Activated CD4-positive, alpha-beta T cell treated with anti-CD3 and anti-CD28 coated beads for 36 hours (primary cell): Measurements from ENCODE around the gene DPYD. TPM values are rescaled to one million over a fixed set of nuclear protein-coding genes. Genes with fewer than 3 reads are reported as not detected.

Experiments used
- ATAC-seq: fragments of 200-7000 bp; cut with Tn5 transposase; one replicate; pipeline ENCODE4 v1.10.0; 2021; ENCODE audit warnings: mild to moderate bottlenecking, moderate library complexity
- CTCF ChIA-PET: fragments of 350-600 bp; sonication (Branson Sonifier 250); formaldehyde crosslinking; loops from one replicate; lab custom pipeline; 2021; ENCODE audit warnings: antibody characterized with exemption; lab: Charles Lee
- POLR2A ChIA-PET: fragments of 350-600 bp; sonication (Branson Sonifier 250); formaldehyde crosslinking; loops from one replicate; lab custom pipeline; 2021; ENCODE audit warnings: antibody characterized with exemption, inconsistent platforms; lab: Charles Lee
- DNase-seq: peaks from one replicate; pipeline ENCODE4 v3.0.0-alpha.2; 2020
- H3K27ac Mint-ChIP-seq: one replicate; pipeline ENCODE4 v1.8.0; 2021; ENCODE audit warnings: mixed read lengths
- H3K27me3 Mint-ChIP-seq: one replicate; pipeline ENCODE4 v1.8.0; 2021; ENCODE audit warnings: mixed read lengths
- H3K36me3 Mint-ChIP-seq: one replicate; pipeline ENCODE4 v1.8.0; 2021; ENCODE audit warnings: low read depth, mixed read lengths
- H3K4me1 Mint-ChIP-seq: one replicate; pipeline ENCODE4 v1.8.0; 2021; ENCODE audit warnings: mixed read lengths
- H3K4me3 Mint-ChIP-seq: one replicate; pipeline ENCODE4 v1.8.0; 2021; ENCODE audit warnings: mild to moderate bottlenecking, moderate library complexity, mixed read lengths
- H3K9me3 Mint-ChIP-seq: one replicate; pipeline ENCODE4 v1.8.0; 2021; ENCODE audit warnings: low read depth, mixed read lengths
- intact Hi-C, 2 experiments: fragments of 100-400 bp; cut with DNase I in 1 of 2; cut with micrococcal nuclease in 1 of 2; formaldehyde crosslinking; loops; one replicate each; pipeline versions ENCODE4 v1.14.2 to v1.15.1; 2022 to 2024; cut with DNase I, micrococcal nuclease
- total RNA-seq, 2 experiments: library from RNA; stranded (reverse); gene quantifications; one replicate each; pipeline ENCODE4 v1.2.3, GENCODE V29; 2021

DPYD gene
- total RNA-seq, 2 experiments from 2014 or later = 6.8 to 7.1 TPM

- ChIA-PET CTCF (interaction anchor here (1.7 kb wide), 1 partner anchor 9 kb away, joined by 4 read pairs; no protein-coding TSS in a partner anchor), POLR2A (no interaction called here)
- DNase-seq (no peak), ATAC-seq (no peak)
- Mint-ChIP-seq H3K36me3 (peaks cover 2% of the 10 kb centered on the region), H3K27me3 (no peaks in the 10 kb centered on the region), H3K9me3 (no peaks in the 10 kb centered on the region), H3K27ac (no peak overlapping the region), H3K4me3 (no peak overlapping the region), H3K4me1 (no peaks in the 10 kb centered on the region)
- intact Hi-C loops = no loop called here
These were observed 432.3 kb downstream of the DPYD start for GRCh38 chr1:97488530-97488929.

GRCh38 chr1:97482022-97482421 is 438.8 kb downstream of the DPYD start:
- H3K9me3 Mint-ChIP-seq = peaks cover 2% of the 10 kb centered on the region
- H3K36me3 Mint-ChIP-seq = peaks cover 15% of the 10 kb centered on the region
- no peak overlapping the region for H3K27ac Mint-ChIP-seq
- no peaks in the 10 kb centered on the region for H3K4me1 Mint-ChIP-seq
- intact Hi-C loops = no loop called here
- DNase-seq (no peak), ATAC-seq (no peak)
- CTCF ChIA-PET = no interaction called here
- H3K4me3 Mint-ChIP-seq = no peak overlapping the region
- H3K27me3 Mint-ChIP-seq = no peaks in the 10 kb centered on the region
- POLR2A ChIA-PET = no interaction called here

GRCh38 chr1:97467445-97467844 is 453.4 kb downstream of the DPYD start:
- ChIA-PET POLR2A (no interaction called here), CTCF (no interaction called here)
- peaks cover 40% of the 10 kb centered on the region for H3K36me3 Mint-ChIP-seq
- peaks cover 7% of the 10 kb centered on the region for H3K9me3 Mint-ChIP-seq
- no peak for DNase-seq
- intact Hi-C loops = no loop called here
- H3K27me3 Mint-ChIP-seq = no peaks in the 10 kb centered on the region
- no peak overlapping the region for H3K4me3 Mint-ChIP-seq
- ATAC-seq = no peak
- H3K27ac Mint-ChIP-seq = no peak overlapping the region
- no peaks in the 10 kb centered on the region for H3K4me1 Mint-ChIP-seq

- peaks cover 7% of the 10 kb centered on the region for H3K9me3 Mint-ChIP-seq
- ChIA-PET POLR2A (no interaction called here), CTCF (no interaction called here)
- DNase-seq = no peak
- H3K27me3 Mint-ChIP-seq = no peaks in the 10 kb centered on the region
- H3K36me3 Mint-ChIP-seq = peaks cover 45% of the 10 kb centered on the region
- intact Hi-C loops = no loop called here
- no peaks in the 10 kb centered on the region for H3K4me1 Mint-ChIP-seq
- no peak overlapping the region for H3K4me3 Mint-ChIP-seq
- ATAC-seq = no peak
- H3K27ac Mint-ChIP-seq = no peak overlapping the region
These were observed 456.5 kb downstream of the DPYD start for GRCh38 chr1:97464305-97464704.

- Mint-ChIP-seq H3K27ac (no peak overlapping the region), H3K4me1 (no peaks in the 10 kb centered on the region), H3K4me3 (no peak overlapping the region), H3K36me3 (peaks cover 38% of the 10 kb centered on the region), H3K27me3 (no peaks in the 10 kb centered on the region), H3K9me3 (peaks cover 3% of the 10 kb centered on the region)
- POLR2A ChIA-PET = no interaction called here
- DNase-seq (no peak), ATAC-seq (no peak)
- CTCF ChIA-PET = interaction anchor here (0.6 to 1.4 kb wide), 2 partner anchors 12 to 234 kb away, joined by 3 read pairs; no protein-coding TSS in a partner anchor
- intact Hi-C loops = no loop called here
These were observed 459.1 kb downstream of the DPYD start for GRCh38 chr1:97461782-97462181.

- Mint-ChIP-seq H3K36me3 (peaks cover 13% of the 10 kb centered on the region), H3K4me3 (no peak overlapping the region), H3K27me3 (no peaks in the 10 kb centered on the region), H3K9me3 (no peaks in the 10 kb centered on the region), H3K4me1 (no peaks in the 10 kb centered on the region), H3K27ac (no peak overlapping the region)
- ATAC-seq = no peak
- intact Hi-C loops = no loop called here
- no peak for DNase-seq
- POLR2A ChIA-PET = no interaction called here
- CTCF ChIA-PET = interaction anchor here (0.6 kb wide), 1 partner anchor 289 kb away, joined by 5 read pairs; no protein-coding TSS in a partner anchor
These were observed 463.3 kb downstream of the DPYD start for GRCh38 chr1:97457446-97458089.

GRCh38 chr1:97451944-97452343 is 468.9 kb downstream of the DPYD start:
- DNase-seq = no peak
- ChIA-PET POLR2A (no interaction called here), CTCF (no interaction called here)
- ATAC-seq = no peak
- H3K36me3 Mint-ChIP-seq = peaks cover 8% of the 10 kb centered on the region
- no peak overlapping the region for H3K27ac Mint-ChIP-seq
- no peak overlapping the region for H3K4me3 Mint-ChIP-seq
- H3K4me1 Mint-ChIP-seq = no peaks in the 10 kb centered on the region
- intact Hi-C loops = no loop called here
- H3K27me3 Mint-ChIP-seq = no peaks in the 10 kb centered on the region
- H3K9me3 Mint-ChIP-seq = no peaks in the 10 kb centered on the region

GRCh38 chr1:97451046-97451826 is 469.6 kb downstream of the DPYD start:
- peaks cover 9% of the 10 kb centered on the region for H3K36me3 Mint-ChIP-seq
- no peaks in the 10 kb centered on the region for H3K27me3 Mint-ChIP-seq
- intact Hi-C loops = no loop called here
- H3K9me3 Mint-ChIP-seq = no peaks in the 10 kb centered on the region
- H3K4me1 Mint-ChIP-seq = no peaks in the 10 kb centered on the region
- POLR2A ChIA-PET = no interaction called here
- H3K27ac Mint-ChIP-seq = no peak overlapping the region
- no peak overlapping the region for H3K4me3 Mint-ChIP-seq
- ATAC-seq (no peak), DNase-seq (no peak)
- CTCF ChIA-PET = interaction anchor here (1.3 kb wide), 1 partner anchor 10 kb away, joined by 3 read pairs; no protein-coding TSS in a partner anchor

GRCh38 chr1:97441966-97442365 is 478.9 kb downstream of the DPYD start:
- no peaks in the 10 kb centered on the region for H3K9me3 Mint-ChIP-seq
- peaks cover 3% of the 10 kb centered on the region for H3K36me3 Mint-ChIP-seq
- ATAC-seq = no peak
- no peak overlapping the region for H3K27ac Mint-ChIP-seq
- intact Hi-C loops = no loop called here
- no peak overlapping the region for H3K4me3 Mint-ChIP-seq
- no peaks in the 10 kb centered on the region for H3K27me3 Mint-ChIP-seq
- ChIA-PET POLR2A (no interaction called here), CTCF (no interaction called here)
- no peak for DNase-seq
- H3K4me1 Mint-ChIP-seq = no peaks in the 10 kb centered on the region

GRCh38 chr1:97433824-97434177 is 487.0 kb downstream of the DPYD start:
- CTCF ChIA-PET = no interaction called here
- no peaks in the 10 kb centered on the region for H3K27me3 Mint-ChIP-seq
- POLR2A ChIA-PET = no interaction called here
- H3K4me3 Mint-ChIP-seq = no peak overlapping the region
- H3K36me3 Mint-ChIP-seq = no peaks in the 10 kb centered on the region
- no peak for DNase-seq
- no peak overlapping the region for H3K27ac Mint-ChIP-seq
- intact Hi-C loops = no loop called here
- H3K9me3 Mint-ChIP-seq = no peaks in the 10 kb centered on the region
- ATAC-seq = no peak
- no peaks in the 10 kb centered on the region for H3K4me1 Mint-ChIP-seq

- Mint-ChIP-seq H3K9me3 (no peaks in the 10 kb centered on the region), H3K4me1 (no peaks in the 10 kb centered on the region), H3K36me3 (no peaks in the 10 kb centered on the region), H3K4me3 (no peak overlapping the region), H3K27me3 (no peaks in the 10 kb centered on the region), H3K27ac (no peak overlapping the region)
- intact Hi-C loops = no loop called here
- POLR2A ChIA-PET = no interaction called here
- CTCF ChIA-PET = no interaction called here
- DNase-seq (no peak), ATAC-seq (no peak)
These were observed 487.6 kb downstream of the DPYD start for GRCh38 chr1:97433094-97433823.
